ENCODE results near the gene ANKK1. TPM values are rescaled to one million over a fixed set of nuclear protein-coding genes. Genes with fewer than 3 reads are reported as not detected.

The ANKK1 gene
- total and polyA plus RNA-seq, 10 of the 15 experiments (the other 5 are each of a cell fraction or from before 2014, with no cell fraction given) = not detected

DNA sequence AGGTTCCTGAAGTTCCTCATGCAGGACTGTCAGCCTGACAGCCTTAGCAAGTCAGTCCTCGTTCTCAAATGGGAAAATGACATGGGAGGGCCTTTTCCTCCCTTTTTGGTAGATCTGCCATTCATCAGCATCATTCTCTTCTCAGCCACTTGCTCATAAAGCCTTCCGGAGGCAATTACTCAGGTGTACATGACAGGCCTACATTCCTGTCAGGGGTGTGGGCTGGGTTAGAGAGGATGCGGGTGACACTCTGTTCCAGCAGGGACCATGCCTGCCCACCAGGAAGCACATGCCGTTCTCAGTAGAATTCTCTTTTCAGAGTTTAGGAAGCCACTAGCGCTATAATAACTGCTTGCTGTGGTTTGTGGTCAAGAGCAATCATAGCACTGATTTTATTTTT is 24.2 kb upstream of the ANKK1 start:
- Histone ChIP-seq H3K36me3 (ENCODE audit: control insufficient read depth in 2 of 2, insufficient read depth in 2 of 2, low read length in 1 of 2) (no peaks in the 10 kb centered on the region; a peak in 2 of 4 replicates), H3K9ac (ENCODE audit: control insufficient read depth, insufficient read depth, low read length) (no peak overlapping the region), H3K27ac (ENCODE audit: control insufficient read depth, insufficient read depth) (no peak overlapping the region), H2AFZ (ENCODE audit: control insufficient read depth, low read depth, low read length) (no peak overlapping the region), H3K4me3 (no peak overlapping the region), H4K20me1 (ENCODE audit: control insufficient read depth, insufficient read depth) (no peaks in the 10 kb centered on the region), H3K4me1 (ENCODE audit: control insufficient read depth, insufficient read depth, low read length) (peaks cover 3% of the 10 kb centered on the region; the same call in 1 of the 2 replicates), H3K79me2 (ENCODE audit: control insufficient read depth, insufficient read depth, low read length) (no peaks in the 10 kb centered on the region), H3K9me3 (replicated peaks; ENCODE audit: control insufficient read depth, insufficient read depth, low read length) (no peaks in the 10 kb centered on the region), H3K4me2 (ENCODE audit: control insufficient read depth, insufficient read depth) (no peak overlapping the region), H3K27me3 (replicated peaks in 1 of 2; ENCODE audit: control insufficient read depth in 2 of 2, insufficient read depth in 2 of 2, low read length in 1 of 2) (no peaks in the 10 kb centered on the region)
- in situ Hi-C loops (cut with MboI) (no loop called here), intact Hi-C loops (cut with micrococcal nuclease; ENCODE audit: unreplicated experiment) (no loop called here)
- WGBS (ENCODE audit: insufficient coverage, insufficient replicate concordance, low lambda C conversion rate, missing lambda C conversion rate) = 42% methylated on average over 5 of the region's 5 CpGs
- SMC1A ChIA-PET (ENCODE audit: uncharacterized antibody, unreplicated experiment) = interaction anchor here (1.1 kb wide), 1 partner anchor 34 kb away, joined by 3 read pairs; no protein-coding TSS in a partner anchor
- no peak for DNase-seq (ENCODE audit: low read depth, low spot score)
- FAIRE-seq = no peak
- peak; percentile 83 for TF ChIP-seq RUNX3 (IDR thresholded peaks at IDR 0.05; ENCODE audit: low read length)
- no peak for TF ChIP-seq MEF2B (IDR thresholded peaks at IDR 0.05; ENCODE audit: partially characterized antibody, poor library complexity, severe bottlenecking)
- TF ChIP-seq, protein P1, sequence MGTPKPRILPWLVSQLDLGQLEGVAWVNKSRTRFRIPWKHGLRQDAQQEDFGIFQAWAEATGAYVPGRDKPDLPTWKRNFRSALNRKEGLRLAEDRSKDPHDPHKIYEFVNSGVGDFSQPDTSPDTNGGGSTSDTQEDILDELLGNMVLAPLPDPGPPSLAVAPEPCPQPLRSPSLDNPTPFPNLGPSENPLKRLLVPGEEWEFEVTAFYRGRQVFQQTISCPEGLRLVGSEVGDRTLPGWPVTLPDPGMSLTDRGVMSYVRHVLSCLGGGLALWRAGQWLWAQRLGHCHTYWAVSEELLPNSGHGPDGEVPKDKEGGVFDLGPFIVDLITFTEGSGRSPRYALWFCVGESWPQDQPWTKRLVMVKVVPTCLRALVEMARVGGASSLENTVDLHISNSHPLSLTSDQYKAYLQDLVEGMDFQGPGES (IDR thresholded peaks at IDR 0.05) = no peak
- no peak for TF ChIP-seq POLR2A (IDR thresholded peaks at IDR 0.05; ENCODE audit: low read depth, low read length)
- ATAC-seq = no peak
- RAD21 ChIA-PET (ENCODE audit: unreplicated experiment) = no interaction called here
- BruUV-seq (replicated peaks) = no TSS peak
- CTCF ChIA-PET = no interaction called here
- POLR2A ChIA-PET = no interaction called here

GRCh38 chr11:113363996-113364641 is 23.5 kb upstream of the ANKK1 start:
- ChIA-PET SMC1A (ENCODE audit: uncharacterized antibody, unreplicated experiment) (interaction anchor here (1.1 kb wide), 1 partner anchor 35 kb away, joined by 3 read pairs; no protein-coding TSS in a partner anchor), CTCF (no interaction called here), POLR2A (no interaction called here), RAD21 (ENCODE audit: unreplicated experiment) (interaction anchor here (1.3 kb wide), 1 partner anchor 50 kb away, joined by 3 read pairs; the partner anchor contains the start of gene TTC12)
- H4K20me1 ChIP-seq (ENCODE audit: control insufficient read depth, insufficient read depth) = no peaks in the 10 kb centered on the region
- no peak overlapping the region for H3K4me2 ChIP-seq (ENCODE audit: control insufficient read depth, insufficient read depth)
- intact Hi-C loops (cut with micrococcal nuclease; ENCODE audit: unreplicated experiment) (no loop called here), in situ Hi-C loops (cut with MboI) (no loop called here)
- H3K36me3 ChIP-seq (ENCODE audit: control insufficient read depth in 2 of 2, insufficient read depth in 2 of 2, low read length in 1 of 2) = no peaks in the 10 kb centered on the region; a peak in 2 of 4 replicates
- no peak overlapping the region for H3K27ac ChIP-seq (ENCODE audit: control insufficient read depth, insufficient read depth)
- H3K9ac ChIP-seq (ENCODE audit: control insufficient read depth, insufficient read depth, low read length) = no peak overlapping the region
- BruUV-seq (replicated peaks) = no TSS peak
- no peaks in the 10 kb centered on the region for H3K9me3 ChIP-seq (replicated peaks; ENCODE audit: control insufficient read depth, insufficient read depth, low read length)
- no peaks in the 10 kb centered on the region for H3K79me2 ChIP-seq (ENCODE audit: control insufficient read depth, insufficient read depth, low read length)
- peak; percentile 46; the same call in 2 of the 3 replicates for ATAC-seq
- H2AFZ ChIP-seq (ENCODE audit: control insufficient read depth, low read depth, low read length) = no peak overlapping the region
- no peak overlapping the region for H3K4me3 ChIP-seq
- no peaks in the 10 kb centered on the region for H3K27me3 ChIP-seq (replicated peaks in 1 of 2; ENCODE audit: control insufficient read depth in 2 of 2, insufficient read depth in 2 of 2, low read length in 1 of 2)
- peak; percentile 18 for FAIRE-seq
- WGBS (ENCODE audit: insufficient coverage, insufficient replicate concordance, low lambda C conversion rate, missing lambda C conversion rate) = 60% methylated on average over 7 of the region's 7 CpGs
- H3K4me1 ChIP-seq (ENCODE audit: control insufficient read depth, insufficient read depth, low read length) = peaks cover 3% of the 10 kb centered on the region; the same call in 1 of the 2 replicates
- no peak for DNase-seq (ENCODE audit: low read depth, low spot score)
- TF ChIP-seq, protein P2, sequence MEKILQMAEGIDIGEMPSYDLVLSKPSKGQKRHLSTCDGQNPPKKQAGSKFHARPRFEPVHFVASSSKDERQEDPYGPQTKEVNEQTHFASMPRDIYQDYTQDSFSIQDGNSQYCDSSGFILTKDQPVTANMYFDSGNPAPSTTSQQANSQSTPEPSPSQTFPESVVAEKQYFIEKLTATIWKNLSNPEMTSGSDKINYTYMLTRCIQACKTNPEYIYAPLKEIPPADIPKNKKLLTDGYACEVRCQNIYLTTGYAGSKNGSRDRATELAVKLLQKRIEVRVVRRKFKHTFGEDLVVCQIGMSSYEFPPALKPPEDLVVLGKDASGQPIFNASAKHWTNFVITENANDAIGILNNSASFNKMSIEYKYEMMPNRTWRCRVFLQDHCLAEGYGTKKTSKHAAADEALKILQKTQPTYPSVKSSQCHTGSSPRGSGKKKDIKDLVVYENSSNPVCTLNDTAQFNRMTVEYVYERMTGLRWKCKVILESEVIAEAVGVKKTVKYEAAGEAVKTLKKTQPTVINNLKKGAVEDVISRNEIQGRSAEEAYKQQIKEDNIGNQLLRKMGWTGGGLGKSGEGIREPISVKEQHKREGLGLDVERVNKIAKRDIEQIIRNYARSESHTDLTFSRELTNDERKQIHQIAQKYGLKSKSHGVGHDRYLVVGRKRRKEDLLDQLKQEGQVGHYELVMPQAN (conservative IDR thresholded peaks at IDR 0.05) = no peak
- TF ChIP-seq TCF3 (IDR thresholded peaks at IDR 0.05; ENCODE audit: borderline replicate concordance, insufficient read depth, low read depth, low read length) = no peak
- no peak for TF ChIP-seq ATF2 (IDR thresholded peaks at IDR 0.05; ENCODE audit: low read length)
- TF ChIP-seq NR2F1 (conservative IDR thresholded peaks at IDR 0.05) = 0 out of 2 replicates have a peak, but pooled peaks have one; percentile 33
- TF ChIP-seq IRF5 (IDR thresholded peaks at IDR 0.05; ENCODE audit: borderline replicate concordance) = no peak
- TF ChIP-seq JUNB (IDR thresholded peaks at IDR 0.05) = no peak

Data from GM12878 (cell line).